NCI-H2029 treated with DMSO at 0.1 percent for 48 hours (cell line): ENCODE results near the gene FLNC.
A peak's percentile ranks its signal among the peaks of the same experiment; 100 is the strongest.

Experiments
- DNase-seq: peaks from one replicate; lab custom pipeline; 2025; lab: John Stamatoyannopoulos, UW

Gene FLNC

DNA sequence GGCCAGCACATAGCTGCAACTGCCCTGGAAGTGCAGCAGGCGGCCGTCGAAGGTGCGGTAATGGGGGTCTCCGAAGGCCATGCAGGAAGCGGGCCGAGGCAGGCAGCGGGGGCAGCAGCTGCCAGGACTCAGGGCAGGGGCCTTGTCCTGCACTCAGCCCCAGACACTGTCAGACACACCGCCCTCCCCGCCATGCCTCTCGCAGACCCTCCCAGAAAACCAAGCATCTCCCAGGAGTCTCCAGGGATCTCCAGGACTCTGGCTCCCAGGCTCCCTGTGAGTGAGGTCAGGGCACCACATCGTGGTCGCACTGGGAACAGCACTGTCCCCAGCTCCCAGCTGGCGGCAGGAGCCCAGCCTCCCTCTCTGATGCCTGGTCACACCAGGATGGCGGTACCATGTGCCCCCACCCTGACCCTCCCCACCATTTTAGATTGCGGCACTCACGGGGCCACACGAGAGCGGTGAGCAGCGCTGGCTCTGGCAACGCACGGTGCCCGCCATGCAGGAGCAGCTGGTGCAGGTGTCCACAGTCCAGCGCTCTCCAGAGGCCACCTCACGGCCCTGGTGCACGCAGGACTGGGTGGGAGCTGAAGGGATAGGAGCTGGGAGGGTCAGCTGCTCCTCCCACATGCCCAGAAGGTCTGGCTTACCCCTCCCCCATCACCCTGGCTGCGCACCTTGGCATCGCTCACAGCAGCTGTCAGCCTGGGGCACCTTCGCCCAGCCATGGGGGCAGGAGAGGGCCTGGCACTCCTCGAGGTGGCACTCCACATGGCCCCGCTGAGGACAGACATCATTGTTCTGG lies 49.9 kb downstream of the FLNC start:
- no peak for DNase-seq

DNA sequence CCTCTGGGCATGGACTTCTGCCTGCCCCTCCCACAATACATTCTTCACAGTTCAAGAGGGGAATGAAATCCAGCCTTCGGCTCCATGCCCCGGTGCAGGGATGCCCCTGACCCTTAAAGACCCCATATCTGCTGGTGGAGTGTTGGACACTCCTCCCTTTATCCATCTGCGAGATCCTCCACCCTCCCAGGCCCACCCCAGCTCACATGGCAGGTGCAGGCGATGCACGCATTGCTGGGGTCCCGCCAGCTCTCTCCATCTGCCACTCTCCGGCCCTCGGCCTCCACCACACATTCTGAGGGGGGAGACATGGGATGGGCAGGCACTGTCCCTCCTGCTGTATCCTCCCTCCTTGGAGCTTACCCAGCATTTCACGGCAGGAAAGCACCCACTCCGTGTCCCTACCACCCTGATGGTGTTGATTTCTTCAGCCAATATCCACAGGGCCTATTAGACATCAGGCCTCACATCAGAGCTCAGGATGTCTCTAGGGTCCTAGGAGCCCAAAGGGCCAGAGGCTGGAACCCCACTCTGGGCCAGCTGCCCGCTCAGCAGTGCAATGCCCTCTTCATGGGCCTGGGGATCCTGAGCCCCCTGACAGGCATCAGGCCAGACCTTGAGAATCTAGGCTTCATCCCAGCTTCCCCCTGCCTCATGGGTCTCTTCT lies 50.7 kb downstream of the FLNC start:
- DNase-seq = no peak

GRCh38 chr7:128881458-128882125 lies 51.4 kb downstream of the FLNC start:
- no peak for DNase-seq

DNA sequence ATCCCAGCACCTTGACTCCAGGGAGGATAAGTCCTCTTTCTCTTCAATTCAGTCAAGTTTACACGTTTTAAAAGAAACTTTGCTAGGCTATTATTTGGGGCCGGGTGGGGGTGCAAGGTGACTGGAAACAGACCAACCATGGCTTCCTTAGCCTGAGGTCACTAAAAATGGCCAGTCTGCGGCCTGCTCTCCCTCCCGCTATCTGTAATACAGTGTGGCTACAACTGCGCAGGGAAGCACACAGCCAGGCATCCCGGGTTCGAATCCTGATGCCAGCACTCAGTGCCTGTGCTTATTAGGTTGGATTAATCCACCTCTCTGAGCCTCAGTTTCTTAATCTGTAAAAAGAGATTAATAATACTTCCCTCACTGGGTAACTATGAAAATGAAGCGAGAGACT lies 51.9 kb downstream of the FLNC start:
- DNase-seq = no peak

GRCh38 chr7:128883622-128884448 lies 53.6 kb downstream of the FLNC start:
- DNase-seq = peak; percentile 16

GRCh38 chr7:128884561-128885369 lies 54.6 kb downstream of the FLNC start:
- no peak for DNase-seq

DNA sequence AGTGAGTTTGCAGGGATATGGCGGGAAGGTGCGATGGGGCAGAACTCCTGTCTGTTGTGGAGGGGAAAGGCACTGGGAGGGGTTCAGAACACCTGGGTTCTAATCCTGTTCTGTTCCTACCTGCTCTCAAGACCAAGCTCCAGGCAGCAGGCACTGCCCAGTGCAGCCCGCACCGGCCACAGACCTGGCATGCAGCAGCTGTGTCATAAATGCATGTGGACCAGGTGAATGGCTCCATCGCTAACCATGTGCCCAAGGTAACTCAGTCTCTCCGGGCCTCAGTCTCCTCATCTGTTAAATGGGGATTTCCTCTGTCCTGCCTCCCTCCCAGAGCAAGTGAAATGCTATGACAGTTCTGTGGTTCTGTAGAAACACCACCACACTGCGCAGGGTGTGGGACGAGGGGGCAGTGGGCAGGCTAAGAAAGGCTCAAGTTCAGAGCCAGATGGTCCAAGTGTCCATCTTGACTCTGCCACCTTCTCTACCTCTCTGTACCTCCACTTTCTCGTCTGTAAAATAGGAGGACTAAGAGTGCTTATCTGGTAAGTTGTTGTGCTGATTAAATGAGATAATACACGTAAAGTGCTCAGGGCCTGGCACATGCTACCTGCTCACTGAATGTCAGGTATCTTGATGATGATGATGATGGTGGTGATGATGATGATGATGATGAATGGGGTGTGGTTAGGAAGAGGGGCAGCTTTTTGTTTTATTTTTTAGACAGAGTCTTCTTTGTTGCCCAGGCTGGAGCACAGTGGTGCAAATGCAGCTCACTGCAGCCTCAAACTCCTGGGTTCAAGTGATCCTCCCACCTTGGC lies 55.4 kb downstream of the FLNC start:
- no peak for DNase-seq

DNA sequence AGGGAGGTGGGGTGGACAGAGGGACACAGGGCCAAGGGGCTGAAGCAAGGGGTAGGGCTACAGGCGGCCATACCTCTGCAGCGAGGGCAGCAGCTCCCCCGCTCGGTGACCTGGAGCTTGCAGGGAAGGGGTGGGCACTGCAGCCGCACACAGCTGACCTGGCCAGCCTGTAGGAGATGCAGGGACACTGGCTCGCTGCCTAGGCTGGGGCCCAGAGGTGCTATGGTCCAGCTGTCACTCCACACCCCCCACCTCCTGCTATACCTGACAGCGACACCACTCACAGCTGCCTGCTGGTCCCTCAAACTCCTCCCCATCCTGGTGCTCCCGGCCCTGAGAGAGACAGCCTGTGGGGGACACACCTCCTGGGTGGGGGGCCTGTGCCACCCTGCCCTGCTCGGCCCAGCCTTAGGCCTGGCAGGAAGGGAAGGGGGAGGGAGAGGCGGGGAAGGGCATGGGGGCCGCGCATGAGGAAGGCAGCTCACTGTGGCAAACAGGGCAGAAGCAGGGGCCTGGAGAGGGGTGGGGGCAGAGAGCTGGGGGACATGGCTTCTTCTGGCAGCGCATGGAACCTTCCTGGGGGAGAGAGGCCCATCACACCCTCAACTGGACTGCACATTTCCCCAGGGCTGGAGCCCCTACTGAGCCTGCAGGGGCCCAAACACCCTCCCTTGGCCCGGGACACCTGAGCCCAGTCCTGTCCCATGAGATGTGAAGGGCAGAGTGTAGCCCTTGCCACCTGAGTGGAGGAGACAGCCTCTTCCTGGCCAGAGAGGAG lies 56.4 kb downstream of the FLNC start:
- DNase-seq = no peak

DNA sequence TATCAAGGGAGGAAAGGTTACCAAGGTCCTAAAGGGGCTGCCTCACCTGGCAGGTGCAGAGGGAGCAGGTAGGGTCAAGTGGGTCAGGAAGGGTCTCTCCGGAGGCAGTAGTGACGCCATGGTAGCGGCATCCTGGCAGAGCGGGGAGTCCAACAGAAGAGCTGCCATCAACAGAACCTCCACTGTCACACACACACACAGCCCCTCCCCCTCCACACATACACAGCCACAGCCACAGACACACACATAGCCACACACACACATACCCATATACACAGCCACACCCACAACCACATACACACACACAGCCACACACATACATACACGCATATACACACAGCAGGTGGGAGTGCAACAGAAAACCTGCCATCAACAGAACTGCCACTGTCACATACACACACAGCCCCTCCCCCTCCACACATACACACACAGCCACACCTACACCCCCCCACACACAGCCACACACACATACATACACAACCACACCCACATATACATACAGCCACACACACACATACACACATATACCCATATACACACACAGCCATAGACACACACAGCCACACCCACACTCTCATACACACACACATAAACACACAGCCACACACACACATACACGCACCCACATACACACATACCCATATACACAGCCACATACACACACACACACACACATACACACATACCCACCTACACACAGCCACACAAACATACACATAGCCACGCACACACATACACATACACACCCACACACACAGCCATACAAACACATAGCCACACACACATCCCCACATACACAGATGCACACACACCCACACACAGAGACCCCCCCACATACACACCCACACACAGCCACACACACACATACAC lies 57.2 kb downstream of the FLNC start:
- DNase-seq = no peak

DNA sequence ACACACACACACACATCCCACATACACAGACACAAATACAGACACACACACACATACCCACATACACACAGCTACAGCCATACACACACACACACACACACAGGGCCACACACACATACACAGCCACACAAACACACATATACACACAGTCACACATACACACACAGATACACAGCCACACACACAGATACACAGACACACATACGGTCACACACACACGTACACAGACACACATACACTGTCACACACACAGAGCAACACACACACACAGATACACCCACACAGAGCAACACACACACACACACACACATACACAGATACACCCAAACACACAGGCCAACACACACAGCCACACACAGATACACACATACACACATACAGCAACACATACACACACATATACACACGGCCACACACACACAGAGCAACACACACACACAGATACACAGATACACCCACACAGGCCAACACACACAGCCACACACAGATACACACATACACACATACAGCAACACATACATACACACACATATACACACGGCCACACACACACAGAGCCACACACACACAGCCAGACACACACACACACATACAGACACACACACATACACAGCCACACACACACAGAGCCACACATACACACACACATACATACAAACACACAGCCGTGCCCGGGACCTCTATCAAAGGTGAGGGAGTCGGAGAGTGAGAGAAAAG lies 58.0 kb downstream of the FLNC start:
- DNase-seq = no peak

DNA sequence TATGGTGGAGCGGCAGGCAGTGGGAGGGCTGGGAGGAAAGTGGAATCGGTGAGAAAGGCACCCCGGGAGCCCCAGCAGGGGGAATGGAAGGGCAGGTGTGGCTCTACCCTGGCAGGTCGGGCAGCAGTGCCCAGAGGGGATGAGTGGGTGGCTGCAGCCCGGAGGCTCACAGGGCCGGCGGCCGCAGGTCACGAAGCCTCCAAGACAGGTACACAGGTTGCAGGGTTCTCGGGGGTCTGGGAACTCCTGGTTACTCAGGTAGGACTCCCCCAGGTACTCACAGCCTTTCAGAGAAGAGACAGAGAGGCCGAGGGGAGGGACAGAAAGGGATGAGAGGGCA lies 58.5 kb downstream of the FLNC start:
- no peak for DNase-seq

DNA sequence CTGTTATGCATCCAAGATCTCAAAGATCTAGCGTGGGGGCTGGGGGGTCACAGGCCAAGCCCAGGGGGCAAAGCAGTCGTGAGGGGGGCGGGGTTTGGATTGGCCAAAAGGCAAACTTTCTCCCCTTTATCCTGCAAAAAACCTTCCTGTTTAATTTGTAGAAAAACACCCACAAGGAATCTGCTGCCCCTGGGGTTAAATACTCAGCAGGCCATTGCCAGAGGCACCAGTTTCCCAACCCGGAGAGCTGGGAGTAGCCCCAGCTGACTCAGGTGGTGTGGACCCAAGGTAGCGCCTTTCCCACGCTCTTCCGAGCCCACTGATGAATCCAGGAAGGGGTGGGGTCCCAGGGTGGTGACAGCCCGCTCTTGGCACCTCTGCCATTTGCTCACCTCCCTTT lies 58.9 kb downstream of the FLNC start:
- no peak for DNase-seq

DNA sequence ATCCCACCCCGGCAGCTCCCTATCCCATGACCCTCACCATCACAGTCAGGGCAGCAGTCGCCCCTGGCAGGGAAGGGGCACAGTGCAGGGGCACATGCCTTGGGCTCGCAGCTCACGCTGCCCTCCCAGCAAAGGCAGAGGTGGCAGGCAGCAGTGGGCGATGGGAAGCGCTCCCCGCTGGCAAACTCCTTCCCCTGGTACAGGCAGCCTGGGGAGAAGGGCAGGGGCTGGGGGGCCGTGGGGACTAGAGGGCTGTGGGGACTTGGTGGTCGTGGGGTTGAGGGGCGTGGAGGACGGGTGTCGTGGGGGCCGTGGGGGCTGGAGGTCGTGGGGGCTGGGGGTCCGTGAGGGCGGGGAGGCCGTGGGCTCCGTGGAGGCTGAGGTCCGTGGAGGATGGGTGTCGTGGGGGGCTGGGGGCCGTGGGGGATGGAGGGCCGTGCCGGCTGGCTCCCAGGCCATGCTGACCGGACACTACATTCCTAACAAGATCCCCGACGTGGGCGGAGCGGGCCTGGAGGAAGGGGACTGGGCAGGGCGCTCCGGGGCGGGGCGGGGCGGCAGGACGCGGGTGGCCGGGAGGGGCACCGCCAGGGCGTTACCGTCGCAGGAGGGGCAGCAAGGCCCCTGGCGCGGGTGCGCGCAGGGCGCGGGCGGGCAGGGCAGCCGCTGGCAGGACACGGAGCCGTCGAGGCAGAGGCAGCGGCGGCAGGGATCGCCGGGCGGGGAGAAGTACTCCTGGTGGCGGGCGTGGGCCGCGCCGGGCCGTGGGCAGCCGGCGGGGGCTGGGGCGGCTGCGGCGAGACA lies 60.3 kb downstream of the FLNC start:
- DNase-seq = no peak

GRCh38 chr7:128891110-128891941 lies 61.1 kb downstream of the FLNC start:
- DNase-seq = no peak

- no peak for DNase-seq
These were observed 61.7 kb downstream of the FLNC start for GRCh38 chr7:128891942-128892269.

GRCh38 chr7:128892521-128893250 lies 62.5 kb downstream of the FLNC start:
- DNase-seq = no peak
